Smooth muscle cell (in vitro differentiated cells): Measurements from ENCODE around the gene ZFR. TPM values are rescaled to one million over a fixed set of nuclear protein-coding genes. Genes with fewer than 3 reads are reported as not detected.

Source experiments
- DNase-seq: peaks from one replicate; lab custom pipeline; 2025; ENCODE audit not compliant: unreplicated experiment; lab: John Stamatoyannopoulos, UW
- H2AFZ ChIP-seq: fragments of 200-600 bp; sonication (generic); 2 replicates; pipeline ENCODE4 v1.6.0; 2016; ENCODE audit warnings: antibody characterized with exemption, low read depth, mild to moderate bottlenecking
- H3F3A ChIP-seq: fragments of 200-600 bp; sonication (generic); 2 replicates; pipeline ENCODE4 v1.6.0; 2017; ENCODE audit warnings: antibody characterized with exemption, low read depth
- H3K27ac ChIP-seq: fragments of 200-600 bp; sonication (generic); 2 replicates; pipeline ENCODE4 v1.5.1; 2016; ENCODE audit warnings: low read depth, mild to moderate bottlenecking
- H3K27me3 ChIP-seq: fragments of 200-600 bp; sonication (generic); 2 replicates; pipeline ENCODE4 v1.6.1; 2016; ENCODE audit warnings: low read depth, mild to moderate bottlenecking
- H3K36me3 ChIP-seq: fragments of 200-600 bp; sonication (generic); 2 replicates; pipeline ENCODE4 v1.5.1; 2016; ENCODE audit warnings: low read depth
- H3K4me1 ChIP-seq: fragments of 200-600 bp; sonication (generic); 2 replicates; pipeline ENCODE4 v1.5.1; 2016; ENCODE audit warnings: low read depth
- H3K4me2 ChIP-seq: fragments of 200-600 bp; sonication (generic); 2 replicates; pipeline ENCODE4 v1.6.0; 2016; ENCODE audit warnings: mild to moderate bottlenecking
- H3K4me3 ChIP-seq: fragments of 200-600 bp; sonication (generic); 2 replicates; pipeline ENCODE4 v1.5.1; 2016; ENCODE audit warnings: mild to moderate bottlenecking
- H3K79me2 ChIP-seq: fragments of 200-600 bp; sonication (generic); 2 replicates; pipeline ENCODE4 v1.6.0; 2016; ENCODE audit warnings: low read depth, mild to moderate bottlenecking
- H3K9ac ChIP-seq: fragments of 200-600 bp; sonication (generic); 2 replicates; pipeline ENCODE4 v1.6.0; 2016; ENCODE audit warnings: low read depth
- H3K9me3 ChIP-seq: fragments of 200-600 bp; sonication (generic); replicated peaks from 2 replicates; pipeline ENCODE4 v1.5.1; 2016; ENCODE audit warnings: low read depth
- H4K20me1 ChIP-seq: fragments of 200-600 bp; sonication (generic); 2 replicates; pipeline ENCODE4 v1.6.0; 2016; ENCODE audit warnings: low read depth
- CTCF ChIP-seq: fragments of 200-600 bp; sonication (generic); IDR thresholded peaks from 2 replicates; pipeline ENCODE4 v1.5.1; 2017; ENCODE audit warnings: borderline replicate concordance, mild to moderate bottlenecking, antibody characterized with exemption; ENCODE audit not compliant: insufficient read depth, poor library complexity, severe bottlenecking
- WGBS: methylation state at CpG from one replicate; pipeline ENCODE4 v1.1.7; 2016; ENCODE audit warnings: low lambda C conversion rate; 5-methylcytosine and 5-hydroxymethylcytosine counted together
- polyA plus RNA-seq: library from polyadenylated mRNA; unstranded; fragments of >200 nt; fragmentation: Nextera tagmentation; extraction: Ambion mirVana; gene quantifications from 2 replicates; pipeline ENCODE4 v1.2.1, GENCODE V29; 2016
- total RNA-seq: library from RNA; depleted of rRNA; stranded (reverse); fragments of >200 nt; gene quantifications from 2 replicates; pipeline ENCODE4 v1.2.3, GENCODE V29; 2014

The ZFR gene
- total and polyA plus RNA-seq, 2 experiments from 2014 or later = 54.9 to 80.2 TPM

GRCh38 chr5:32461441-32462120 is 17.0 kb upstream of the ZFR start:
- Histone ChIP-seq H2AFZ (no peak overlapping the region), H3F3A (no peaks in the 10 kb centered on the region), H3K4me3 (no peak overlapping the region), H3K27me3 (peaks cover 4% of the 10 kb centered on the region), H3K4me2 (no peak overlapping the region), H3K9me3 (no peaks in the 10 kb centered on the region), H3K36me3 (no peaks in the 10 kb centered on the region), H3K4me1 (no peaks in the 10 kb centered on the region), H3K9ac (no peak overlapping the region), H4K20me1 (no peaks in the 10 kb centered on the region), H3K79me2 (no peaks in the 10 kb centered on the region), H3K27ac (no peak overlapping the region)
- TF ChIP-seq CTCF = no peak
- no peak for DNase-seq
- 84% methylated on average over 6 of the region's 6 CpGs for WGBS

- Histone ChIP-seq H4K20me1 (no peaks in the 10 kb centered on the region), H3K79me2 (no peaks in the 10 kb centered on the region), H3K36me3 (no peaks in the 10 kb centered on the region), H3K9ac (no peak overlapping the region), H3K9me3 (no peaks in the 10 kb centered on the region), H3K27ac (no peak overlapping the region), H3F3A (no peaks in the 10 kb centered on the region), H3K4me1 (no peaks in the 10 kb centered on the region), H3K27me3 (peaks cover 5% of the 10 kb centered on the region), H3K4me3 (no peak overlapping the region), H2AFZ (no peak overlapping the region), H3K4me2 (no peak overlapping the region)
- WGBS = 89% methylated on average over 2 of the region's 2 CpGs
- DNase-seq = no peak
- TF ChIP-seq CTCF = no peak
Measured at GRCh38 chr5:32460702-32461101, 16.2 kb upstream of the ZFR start.

GRCh38 chr5:32458880-32459495 is 14.4 kb upstream of the ZFR start:
- no peak overlapping the region for H3K27ac ChIP-seq
- 90% methylated on average over 5 of the region's 5 CpGs for WGBS
- no peaks in the 10 kb centered on the region for H3F3A ChIP-seq
- H2AFZ ChIP-seq = no peak overlapping the region
- no peak for DNase-seq
- no peaks in the 10 kb centered on the region for H3K9me3 ChIP-seq
- H3K4me1 ChIP-seq = no peaks in the 10 kb centered on the region
- no peak overlapping the region for H3K9ac ChIP-seq
- no peak overlapping the region for H3K4me2 ChIP-seq
- H3K27me3 ChIP-seq = peaks cover 5% of the 10 kb centered on the region
- no peaks in the 10 kb centered on the region for H3K36me3 ChIP-seq
- no peak for TF ChIP-seq CTCF
- H3K79me2 ChIP-seq = no peaks in the 10 kb centered on the region
- no peaks in the 10 kb centered on the region for H4K20me1 ChIP-seq
- H3K4me3 ChIP-seq = no peak overlapping the region

- H3K79me2 ChIP-seq = no peaks in the 10 kb centered on the region
- H2AFZ ChIP-seq = no peak overlapping the region
- H3K36me3 ChIP-seq = no peaks in the 10 kb centered on the region
- 91% methylated on average over 6 of the region's 6 CpGs for WGBS
- no peaks in the 10 kb centered on the region for H3K9me3 ChIP-seq
- H4K20me1 ChIP-seq = no peaks in the 10 kb centered on the region
- H3K4me1 ChIP-seq = no peaks in the 10 kb centered on the region
- H3F3A ChIP-seq = no peaks in the 10 kb centered on the region
- no peak overlapping the region for H3K4me3 ChIP-seq
- no peak for DNase-seq
- no peak overlapping the region for H3K4me2 ChIP-seq
- no peak overlapping the region for H3K9ac ChIP-seq
- no peak overlapping the region for H3K27ac ChIP-seq
- TF ChIP-seq CTCF = no peak
- H3K27me3 ChIP-seq = peaks cover 5% of the 10 kb centered on the region
Measured at GRCh38 chr5:32455311-32455710, 10.8 kb upstream of the ZFR start.
